ENCODE measurements around the gene CARF.
"Not testable (repeated sequence)": the region's sequence is repeated elsewhere in the genome, so short reads cannot be mapped to it uniquely, and the experiment has no call there.

CARF gene, protein sequence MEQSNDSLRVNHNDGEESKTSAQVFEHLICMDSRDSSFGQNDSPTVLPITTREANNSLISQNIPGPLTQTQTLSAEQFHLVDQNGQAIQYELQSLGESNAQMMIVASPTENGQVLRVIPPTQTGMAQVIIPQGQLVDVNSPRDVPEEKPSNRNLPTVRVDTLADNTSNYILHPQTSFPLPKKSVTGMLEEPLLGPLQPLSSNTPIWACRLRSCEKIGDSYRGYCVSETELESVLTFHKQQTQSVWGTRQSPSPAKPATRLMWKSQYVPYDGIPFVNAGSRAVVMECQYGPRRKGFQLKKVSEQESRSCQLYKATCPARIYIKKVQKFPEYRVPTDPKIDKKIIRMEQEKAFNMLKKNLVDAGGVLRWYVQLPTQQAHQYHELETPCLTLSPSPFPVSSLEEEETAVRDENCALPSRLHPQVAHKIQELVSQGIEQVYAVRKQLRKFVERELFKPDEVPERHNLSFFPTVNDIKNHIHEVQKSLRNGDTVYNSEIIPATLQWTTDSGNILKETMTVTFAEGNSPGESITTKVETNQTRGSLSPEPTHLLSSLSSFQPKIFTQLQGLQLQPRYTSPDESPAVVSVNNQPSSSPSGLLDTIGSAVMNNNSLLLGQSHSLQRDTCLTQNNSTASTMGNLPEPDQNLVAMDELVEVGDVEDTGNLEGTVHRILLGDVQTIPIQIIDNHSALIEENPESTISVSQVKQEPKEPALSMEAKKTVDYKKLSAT

DNA sequence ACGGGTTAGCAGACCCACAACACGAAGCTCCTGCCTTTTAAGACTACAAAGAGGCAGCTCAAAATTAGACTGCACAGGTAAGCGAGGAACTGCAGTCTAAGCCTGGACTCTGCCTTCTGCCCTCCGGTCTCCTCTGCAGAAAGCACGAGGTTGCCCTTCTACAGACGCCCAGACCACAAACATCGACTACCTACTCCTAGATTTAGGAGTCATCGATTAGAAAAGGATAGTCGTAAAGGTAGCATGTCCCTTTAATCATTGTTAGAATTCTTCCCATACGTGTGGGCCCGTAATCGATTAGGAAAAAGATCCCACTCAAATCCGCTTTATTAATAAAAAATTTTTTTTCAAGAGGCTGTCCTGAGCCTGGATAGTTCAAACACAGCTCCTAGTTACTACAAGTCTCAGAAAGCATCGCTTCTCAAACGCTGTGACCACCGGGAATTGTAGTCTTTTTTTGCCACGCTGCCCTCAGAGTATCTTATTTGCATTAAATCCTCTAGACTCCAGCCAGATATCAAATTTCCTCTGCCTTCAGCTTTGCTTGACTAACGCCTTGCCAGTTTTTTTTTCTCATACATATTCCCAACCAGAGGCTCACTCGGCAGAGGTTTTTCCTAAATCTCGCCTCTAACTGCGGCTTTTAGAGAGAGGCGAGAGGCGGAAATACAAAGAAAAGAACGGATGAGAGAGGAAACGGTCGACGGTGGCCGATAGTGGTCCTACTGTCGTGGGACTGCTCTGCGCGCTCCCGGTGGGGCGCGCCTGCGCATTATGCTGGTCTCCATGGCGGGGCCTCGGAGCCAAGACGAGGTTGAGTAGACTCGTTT is at the start of gene CARF, which contains the start of gene WDR12:
CARF (plus strand) TSS at position 764 of the 830 bp plus-strand sequence. CDS start 29,628 bp downstream, outside the sequence.
WDR12 (minus strand) TSS at position 162 of the 830 bp plus-strand sequence. CDS start 197 bp downstream, outside the sequence.
- DNase-seq (ENCODE audit: insufficient read length, low spot score) = peak; percentile 85
- peak; percentile 90 for FAIRE-seq

DNA sequence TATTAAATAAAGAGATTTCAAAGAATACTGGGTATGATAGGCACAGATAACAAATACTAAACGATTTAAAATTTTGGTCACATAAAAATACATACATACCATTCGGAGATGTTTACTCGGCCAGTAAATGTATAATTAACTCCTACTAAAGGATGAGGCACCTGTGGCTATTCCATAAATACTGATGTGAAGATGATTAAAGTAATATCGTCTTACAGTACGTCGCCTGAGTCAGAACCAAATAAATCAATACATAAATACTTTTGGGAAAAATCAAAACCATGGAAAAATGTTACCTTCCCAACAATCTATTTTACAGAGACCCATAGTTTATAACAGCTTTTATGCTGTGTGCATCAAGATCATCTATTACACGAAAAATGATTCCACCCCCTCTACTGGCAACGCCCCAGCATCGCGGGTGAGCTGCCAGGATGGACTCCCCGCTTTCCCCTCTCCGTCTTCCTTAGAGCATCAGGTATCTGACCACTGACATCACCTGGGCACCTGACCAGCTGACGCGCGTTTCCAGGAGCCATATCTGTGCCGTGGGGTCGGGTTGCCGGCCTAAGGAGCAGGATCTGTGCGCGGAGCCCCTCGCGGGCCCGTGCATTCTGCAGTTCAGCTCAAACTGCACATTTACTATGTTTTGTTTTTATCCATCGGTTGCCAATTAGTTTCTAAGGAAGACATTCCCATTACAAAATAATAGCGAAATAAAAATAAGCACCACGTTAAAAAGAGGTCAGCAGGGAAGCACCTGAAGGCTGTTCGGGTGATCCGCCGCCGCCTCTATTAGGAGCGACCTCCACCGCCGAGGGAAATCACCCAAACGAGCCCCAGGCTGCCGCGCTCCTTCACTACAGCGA is 41.4 kb upstream of the CARF start:
- DNase-seq (ENCODE audit: insufficient read length, low spot score) (peak; percentile 78), FAIRE-seq (peak; percentile 89)

DNA sequence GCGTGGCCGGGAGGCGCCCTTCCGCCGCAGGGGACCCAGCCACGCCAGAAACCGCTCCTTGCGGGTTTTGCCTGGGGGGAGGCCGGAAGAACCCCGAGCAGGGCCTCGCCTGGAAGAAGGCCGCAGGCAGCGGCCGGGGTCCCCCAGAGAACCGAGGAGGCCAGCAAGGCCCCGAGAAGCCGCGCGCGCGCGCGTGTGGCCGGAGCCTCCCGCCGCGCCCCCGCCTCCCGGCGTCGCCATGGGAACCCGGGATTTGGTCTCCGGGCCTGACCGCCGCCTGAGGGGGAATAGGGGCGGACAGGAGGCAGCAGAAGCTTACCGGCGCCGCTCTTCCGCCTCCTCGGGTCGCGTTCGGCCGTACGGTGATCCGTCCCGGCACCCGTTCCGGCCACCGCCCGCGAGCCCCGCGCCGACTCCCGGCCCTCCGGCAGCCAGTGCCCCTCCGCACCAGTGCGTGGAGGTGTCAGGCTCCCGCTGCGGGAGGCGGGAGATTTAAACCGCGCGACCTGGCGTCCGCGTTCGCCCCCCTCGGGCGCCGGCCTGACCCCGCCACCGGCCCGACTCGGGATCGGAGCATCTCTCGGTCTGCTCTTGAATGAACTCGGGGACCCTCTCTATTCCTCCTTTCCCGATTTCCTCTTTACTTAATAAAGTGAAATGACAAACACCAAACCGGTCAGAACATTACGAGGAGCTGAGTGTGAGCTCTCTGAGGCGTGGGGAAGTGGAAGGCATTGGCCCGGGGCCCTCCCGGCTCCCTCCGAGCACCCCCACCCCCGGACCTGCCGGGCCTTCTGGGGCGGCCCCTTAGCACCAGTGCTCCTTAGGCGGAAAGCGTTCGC is 40.6 kb upstream of the CARF start, which contains the start of gene ICA1L:
ICA1L (minus strand) TSS at position 467 of the 842 bp plus-strand sequence. CDS start 42,757 bp downstream, outside the sequence.
- FAIRE-seq (no peak), DNase-seq (ENCODE audit: insufficient read length, low spot score) (peak; percentile 59)

DNA sequence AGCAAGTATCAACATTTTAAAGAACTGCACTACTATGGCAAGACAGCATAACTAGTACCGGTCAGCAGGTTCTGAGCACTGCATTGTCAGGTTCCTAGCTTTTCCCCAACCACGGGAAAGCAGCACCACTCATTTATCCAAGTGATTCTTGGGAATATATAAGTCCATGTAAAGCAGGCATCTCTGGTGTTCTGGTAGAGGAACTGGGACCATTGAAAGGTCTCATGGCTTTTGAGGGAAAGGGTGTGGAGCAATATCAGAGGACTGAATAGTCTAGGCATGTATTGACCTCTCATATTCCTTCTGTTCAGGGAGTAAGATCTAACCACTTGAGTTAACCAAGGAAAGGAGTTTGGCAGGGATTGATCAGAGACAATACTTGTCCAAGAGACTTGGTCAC is 34.4 kb upstream of the CARF start:
- no peak for DNase-seq (ENCODE audit: insufficient read length, low spot score)
- FAIRE-seq = no peak

DNA sequence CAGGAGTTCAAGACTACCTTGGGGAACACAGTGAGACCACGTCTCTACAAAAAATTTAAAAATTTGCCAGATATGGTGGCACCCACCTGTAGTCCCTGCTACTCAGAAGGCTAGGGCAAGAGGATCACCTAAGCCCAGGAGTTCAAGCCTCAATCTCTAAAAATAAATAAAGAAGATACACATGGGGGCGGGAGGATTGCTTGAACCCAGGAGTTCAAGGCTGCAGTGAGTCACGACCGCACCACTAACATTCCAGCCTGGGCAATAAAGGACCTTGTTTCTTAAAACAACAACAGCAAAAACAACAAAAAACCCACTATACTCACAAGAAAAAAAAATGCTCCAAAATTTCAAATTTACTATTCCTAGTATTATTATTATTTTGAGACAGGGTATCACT is 30.5 kb upstream of the CARF start:
- no peak for DNase-seq (ENCODE audit: insufficient read length, low spot score)
- FAIRE-seq = no peak

DNA sequence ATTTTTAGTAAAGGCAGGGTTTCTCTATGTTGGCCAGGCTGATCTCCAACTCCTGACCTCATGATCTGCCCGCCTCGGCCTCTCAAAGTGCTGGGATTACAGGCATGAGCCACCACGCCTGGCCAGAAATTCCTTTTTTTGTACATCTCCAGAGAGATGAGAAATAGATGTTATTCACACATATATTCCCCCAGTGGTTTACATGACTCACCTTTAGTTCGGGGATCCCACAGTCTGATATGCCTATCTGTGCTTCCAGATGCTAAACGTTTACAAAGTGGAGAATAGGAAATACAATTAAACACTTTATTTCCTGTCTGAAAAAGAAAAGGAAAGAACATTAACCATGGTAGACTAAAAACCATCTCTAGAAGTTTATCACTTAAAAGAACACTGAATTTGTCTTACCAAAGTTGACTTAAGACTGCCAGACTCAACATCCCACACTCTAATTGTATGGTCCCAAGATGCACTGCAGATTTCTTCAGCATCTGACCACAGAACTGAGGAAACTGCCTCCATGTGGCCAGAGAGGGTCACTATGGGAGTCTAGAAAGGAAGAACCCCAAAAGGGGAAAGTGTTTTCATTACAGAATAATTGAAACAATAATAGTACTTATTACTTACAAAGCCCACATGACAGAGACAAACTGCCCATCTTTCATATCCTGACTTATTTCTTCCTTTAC is 27.9 kb upstream of the CARF start:
- FAIRE-seq (peak; percentile 36), DNase-seq (ENCODE audit: insufficient read length, low spot score) (no peak)

DNA sequence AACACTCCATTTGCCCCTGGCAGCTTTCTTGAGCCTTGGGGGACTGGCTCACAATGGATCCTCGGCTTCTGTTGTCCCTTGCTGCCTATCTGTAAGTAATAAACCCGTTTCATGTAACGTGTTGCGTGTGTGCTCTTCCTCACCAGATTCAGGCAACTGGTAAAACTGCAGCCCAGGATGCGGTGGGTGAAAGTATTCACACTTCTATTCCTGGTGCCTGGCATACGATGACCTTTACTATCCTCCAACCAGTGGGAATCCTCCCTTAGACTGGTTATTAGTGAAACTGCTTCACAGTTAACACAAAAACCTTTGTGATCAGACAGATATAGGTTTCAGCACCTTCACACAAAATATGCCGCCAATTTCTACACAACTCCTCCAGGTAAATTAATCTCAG is 26.9 kb upstream of the CARF start:
- no peak for FAIRE-seq
- DNase-seq (ENCODE audit: insufficient read length, low spot score) = no peak

DNA sequence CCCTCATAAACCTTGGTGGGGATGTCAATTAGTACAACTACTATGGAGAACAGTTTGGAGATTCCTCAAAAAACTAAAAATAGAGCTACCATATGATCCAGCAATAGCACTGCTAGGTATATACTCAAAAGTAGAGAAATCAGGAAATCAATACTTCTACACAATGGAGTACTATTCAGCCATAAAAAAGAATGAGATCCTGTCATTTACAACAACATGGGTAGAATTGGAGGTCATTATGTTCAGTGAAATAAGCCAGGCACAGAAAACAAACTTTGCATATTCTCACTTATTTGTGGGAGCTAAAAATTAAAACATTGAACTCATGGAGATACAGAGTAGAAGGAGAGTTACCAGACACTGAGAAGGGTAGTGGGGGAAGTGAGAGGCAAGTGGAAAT is 6.6 kb upstream of the CARF start:
- not testable (repeated sequence) for DNase-seq (ENCODE audit: insufficient read length, low spot score); FAIRE-seq

DNA sequence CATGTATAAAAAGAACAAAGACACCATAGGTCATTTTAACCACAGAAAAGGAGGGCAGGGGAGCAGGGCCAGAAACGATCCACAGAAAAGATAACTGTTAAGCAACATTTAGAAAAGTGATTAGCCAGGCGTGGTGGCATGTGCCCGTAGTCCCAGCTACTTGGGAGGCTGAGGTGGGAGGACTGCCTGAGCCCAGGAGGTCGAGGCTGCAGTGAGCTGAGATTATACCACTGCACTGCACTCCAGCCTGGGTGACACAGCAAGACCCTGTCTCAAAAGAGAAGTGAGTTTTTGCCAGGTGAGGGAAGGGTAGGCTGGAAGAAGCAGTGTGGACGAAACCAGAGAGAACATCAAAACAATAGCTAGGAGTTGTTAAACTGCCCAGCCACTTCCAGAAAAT is 3.9 kb upstream of the CARF start:
- FAIRE-seq = no peak

DNA sequence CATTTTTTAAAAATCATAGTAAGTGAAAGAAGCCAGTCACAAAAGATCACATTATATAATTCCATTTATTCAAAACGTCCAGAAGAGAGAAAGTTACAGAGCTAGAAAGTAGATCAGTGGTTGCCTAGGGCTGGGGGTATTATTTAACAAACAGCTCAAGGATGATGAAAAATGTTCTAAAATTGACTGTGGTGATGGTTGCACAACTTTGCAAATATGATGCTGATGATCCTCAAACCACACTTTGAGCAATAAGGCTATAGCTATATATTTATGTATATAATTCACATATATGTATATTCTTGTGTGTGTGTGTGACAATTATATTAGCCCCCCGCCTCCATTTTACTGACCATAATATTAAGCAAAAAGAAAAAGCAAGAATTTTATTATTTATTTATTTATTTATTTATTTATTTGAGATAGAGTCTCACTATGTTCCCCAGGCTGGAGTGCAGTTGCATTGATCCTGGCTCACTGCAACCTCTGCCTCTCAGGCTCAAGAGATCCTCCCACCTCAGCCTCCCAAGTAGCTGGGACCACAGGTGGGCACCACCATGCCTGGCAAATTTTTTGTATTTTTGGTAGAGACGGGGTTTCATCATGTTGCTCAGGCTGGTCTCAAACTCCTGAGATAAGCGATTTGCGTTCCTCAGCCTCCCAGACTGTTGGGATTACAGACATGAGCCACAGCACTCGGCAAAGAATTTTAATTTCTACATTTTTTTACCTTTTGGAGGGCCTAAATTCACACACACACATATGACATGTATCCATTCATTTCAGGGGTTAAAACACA is 2.5 kb upstream of the CARF start:
- no peak for DNase-seq (ENCODE audit: insufficient read length, low spot score)
- no peak for FAIRE-seq

More for the DNA sequence above, 3.9 kb upstream of the CARF start:
- no peak for DNase-seq (ENCODE audit: insufficient read length, low spot score)

DNA sequence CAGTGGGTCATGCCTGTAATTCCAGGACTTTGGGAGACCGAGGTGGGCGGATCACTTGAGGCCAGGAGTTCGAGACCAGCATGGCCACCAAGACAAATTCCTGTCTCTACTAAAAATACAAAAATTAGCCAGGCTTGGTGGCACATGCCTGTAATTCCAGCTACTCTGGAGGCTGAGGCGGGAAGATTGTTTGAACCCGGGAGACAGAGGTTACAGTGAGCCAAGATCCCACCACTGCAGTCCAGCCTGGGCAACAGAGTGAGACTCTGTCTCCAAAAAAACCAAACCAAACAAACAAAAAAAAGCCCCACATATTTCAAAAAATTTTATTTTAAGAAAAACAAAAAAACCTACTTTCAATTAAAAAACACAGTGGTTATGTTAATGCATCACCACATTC is 1.8 kb upstream of the CARF start:
- FAIRE-seq; DNase-seq (ENCODE audit: insufficient read length, low spot score): not testable (repeated sequence)

DNA sequence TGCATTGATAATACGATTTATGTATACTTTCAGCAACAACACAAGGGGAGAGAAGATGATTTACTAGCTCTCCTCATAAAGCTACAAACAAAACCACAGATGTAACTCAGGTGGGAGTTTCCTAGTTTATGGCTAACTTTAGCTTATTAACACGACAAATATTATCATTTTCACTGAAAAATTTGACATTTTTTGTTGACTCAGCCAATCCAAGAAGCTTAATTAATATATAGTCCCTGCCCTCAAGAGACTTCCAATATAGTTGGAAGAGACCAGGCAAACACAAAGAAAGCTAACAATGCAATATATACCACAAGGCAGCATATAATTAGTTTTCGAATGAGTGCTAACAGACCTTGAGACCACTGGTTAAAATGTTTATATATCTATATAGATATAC is 1.4 kb upstream of the CARF start:
- DNase-seq (ENCODE audit: insufficient read length, low spot score) = no peak

DNA sequence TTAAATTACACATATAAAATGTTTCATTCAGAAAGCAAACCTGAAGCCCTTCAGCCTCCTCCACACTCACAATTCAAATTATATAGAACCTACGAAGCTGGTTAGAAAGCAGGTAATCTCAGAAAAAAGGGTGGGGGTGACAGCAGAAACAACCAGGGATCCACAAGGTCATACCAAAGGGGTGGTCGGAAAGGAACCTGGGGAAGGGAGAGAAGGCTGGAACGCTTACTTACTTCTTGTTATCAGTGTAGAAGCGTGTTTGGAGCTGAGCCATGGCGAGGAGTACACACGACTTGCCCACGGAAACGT is 918 bp upstream of the CARF start:
- FAIRE-seq (no peak), DNase-seq (ENCODE audit: insufficient read length, low spot score) (no peak)

More for the DNA sequence above, 1.4 kb upstream of the CARF start:
- no peak for FAIRE-seq

DNA sequence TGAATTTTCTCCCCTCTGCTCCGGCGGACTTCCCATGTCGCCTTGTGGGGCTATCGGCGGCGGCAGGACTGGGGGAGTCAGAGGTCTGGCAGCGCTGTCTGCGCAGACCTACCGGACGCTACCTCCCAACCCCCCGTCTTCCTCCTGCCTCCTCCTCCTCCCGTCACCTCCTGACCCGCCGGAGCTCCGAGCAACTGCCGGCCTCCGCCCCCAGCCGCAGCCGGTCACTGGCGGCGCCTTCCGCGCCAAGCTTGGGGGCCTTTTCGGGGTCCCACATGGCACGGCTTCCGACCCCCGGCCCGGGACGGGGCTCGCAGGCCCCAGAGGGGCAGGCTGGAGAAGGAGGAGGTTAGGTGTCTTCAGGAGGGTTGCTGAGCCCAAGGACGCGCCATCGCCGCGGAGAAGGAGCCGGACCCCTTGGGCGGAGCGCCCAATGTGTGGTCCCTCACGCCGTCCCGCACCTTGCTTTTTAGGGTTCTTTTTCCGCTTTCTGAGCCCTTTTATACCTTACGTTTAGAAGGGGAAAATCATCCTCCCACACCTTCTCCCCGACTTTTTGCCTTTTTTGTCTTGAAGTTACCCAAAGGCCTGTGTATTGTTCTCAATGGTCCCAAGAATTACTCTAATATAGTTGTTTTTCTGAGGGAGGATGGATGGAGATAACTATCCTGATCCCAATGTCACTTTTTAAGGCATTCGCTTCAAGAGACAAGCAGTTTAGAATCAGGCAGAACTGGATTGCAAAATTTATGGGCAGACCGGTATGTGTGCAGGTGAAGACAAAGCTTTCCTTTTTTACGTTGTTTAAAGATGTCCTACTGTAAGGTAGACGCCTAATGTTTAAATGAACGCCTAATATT is 497 bp downstream of the CARF start:
- FAIRE-seq; DNase-seq (ENCODE audit: insufficient read length, low spot score): not testable (repeated sequence)

DNA sequence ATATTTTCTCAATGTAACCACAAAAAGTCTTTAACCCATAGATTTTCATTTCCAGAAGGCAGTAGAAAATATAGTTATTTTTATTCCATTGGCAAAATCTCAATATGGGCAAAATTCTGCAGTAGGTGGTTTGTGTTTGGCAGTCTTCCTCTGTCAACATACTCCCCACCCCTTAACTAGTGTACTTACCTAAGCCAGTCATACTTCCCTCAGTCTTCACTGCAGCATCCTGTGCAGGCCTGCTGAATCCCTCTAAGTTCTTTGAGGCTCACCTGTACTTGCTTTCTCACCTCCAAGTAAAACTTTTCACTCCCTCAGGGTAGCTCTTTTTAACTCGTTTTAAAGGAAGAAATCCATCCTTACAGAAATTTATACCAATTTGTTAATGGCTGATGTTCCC is 6.8 kb downstream of the CARF start:
- DNase-seq (ENCODE audit: insufficient read length, low spot score) (no peak), FAIRE-seq (no peak)

DNA sequence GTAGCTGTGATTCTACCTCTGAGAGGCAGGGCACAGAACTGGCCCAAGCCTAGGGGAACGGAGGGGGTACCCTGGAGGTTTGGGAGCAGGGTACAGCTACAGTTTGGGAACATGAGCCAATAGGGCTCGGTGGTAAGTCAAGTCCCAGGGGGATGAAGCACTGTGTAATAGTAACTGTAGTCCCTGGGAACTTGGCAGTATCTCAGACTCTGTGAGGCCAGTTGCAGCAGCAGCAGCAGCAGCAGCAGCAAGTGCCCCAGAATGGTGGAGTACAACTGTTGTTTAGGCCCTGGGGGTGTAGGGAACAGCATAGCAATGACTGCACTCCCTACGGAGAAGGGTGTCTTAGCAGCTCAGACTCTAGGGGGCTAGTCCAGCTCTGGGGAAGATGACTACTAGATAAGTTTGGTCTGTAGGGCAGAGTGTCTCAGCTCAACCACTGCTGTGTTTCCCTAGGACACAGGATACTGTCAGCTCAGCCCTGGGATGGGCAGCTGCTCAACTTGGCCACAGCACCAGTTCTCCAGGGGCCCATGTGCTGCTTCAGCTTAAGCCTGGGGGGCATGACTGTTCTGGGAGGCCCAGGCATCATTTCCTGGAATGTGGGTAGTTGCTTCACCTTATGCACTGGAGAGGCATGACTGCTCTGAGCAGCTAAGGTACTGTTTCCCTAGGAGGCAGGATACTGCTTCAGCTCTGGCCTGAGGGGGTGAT is 20.5 kb downstream of the CARF start:
- peak; percentile 60 for DNase-seq (ENCODE audit: insufficient read length, low spot score)
- FAIRE-seq = peak; percentile 69
